ENCODE measurements around the gene PIK3C2G. TPM values are rescaled to one million over a fixed set of nuclear protein-coding genes. Genes with fewer than 3 reads are reported as not detected.

Gene PIK3C2G
- total RNA-seq, 1 experiment from 2014 or later = not detected

DNA sequence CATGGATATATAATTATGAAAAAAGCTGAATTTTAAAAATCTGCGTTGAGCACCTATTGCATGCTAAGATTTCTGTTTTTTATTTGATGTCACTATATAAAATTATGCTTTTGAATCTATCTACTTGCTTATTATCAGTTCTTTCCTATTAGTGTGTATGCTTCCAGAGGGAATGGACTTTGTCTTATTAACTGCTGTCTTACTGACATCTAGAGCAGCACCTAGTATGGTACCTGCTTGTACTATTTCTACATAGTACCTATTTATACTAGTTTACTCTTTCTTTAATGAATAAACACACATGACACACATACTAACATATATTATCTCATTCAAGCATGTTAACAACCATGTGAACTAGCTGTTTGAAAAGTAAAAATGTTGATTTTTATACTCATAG is 38.6 kb upstream of the PIK3C2G start:
- Mint-ChIP-seq H3K27ac (no peak overlapping the region), H3K4me3 (no peak overlapping the region), H3K4me1 (peaks cover 5% of the 10 kb centered on the region in 2 experiments), H3K36me3 (ENCODE audit: insufficient read depth in 1 of 3, low read depth in 3 of 3) (no peaks in the 10 kb centered on the region), H3K27me3 (ENCODE audit: low read depth) (no peaks in the 10 kb centered on the region), H3K9me3 (no peaks in the 10 kb centered on the region; a peak in 1 of 5 replicates)
- H2BK120ac ChIP-seq (ENCODE audit: low read depth, low read length, poor library complexity, severe bottlenecking) = no peak overlapping the region
- H3K79me2 ChIP-seq (ENCODE audit: insufficient read depth, low read length) = no peaks in the 10 kb centered on the region
- no peak overlapping the region for H3K4me2 ChIP-seq (ENCODE audit: insufficient read depth, insufficient read length, low read length)
- no peak overlapping the region for H2AK5ac ChIP-seq (ENCODE audit: insufficient read length, low read length)
- H3K9me3 ChIP-seq (ENCODE audit: control insufficient read depth, low read depth, low read length) = no peaks in the 10 kb centered on the region
- H3K79me1 ChIP-seq (ENCODE audit: insufficient read depth, low read depth, low read length, poor library complexity, severe bottlenecking) = no peaks in the 10 kb centered on the region
- no peak overlapping the region for H4K5ac ChIP-seq (ENCODE audit: insufficient read length, low read depth, low read length)
- H3K56ac ChIP-seq (ENCODE audit: insufficient read length, low read depth, low read length) = no peak overlapping the region
- H3K4ac ChIP-seq (ENCODE audit: low read depth, low read length) = no peak overlapping the region
- no peak overlapping the region for H2BK20ac ChIP-seq (ENCODE audit: low read depth, low read length, poor library complexity, severe bottlenecking)
- H3T11ph ChIP-seq (ENCODE audit: low read length) = no peak overlapping the region
- H2BK12ac ChIP-seq (ENCODE audit: insufficient read length, low read depth, low read length) = no peak overlapping the region
- H3K18ac ChIP-seq (ENCODE audit: insufficient read length, low read depth, low read length) = no peak overlapping the region
- H3K14ac ChIP-seq (ENCODE audit: insufficient read depth, low read length) = no peak overlapping the region
- no peak overlapping the region for H2BK15ac ChIP-seq (ENCODE audit: low read depth, low read length)
- H3K23ac ChIP-seq (ENCODE audit: insufficient read length, low read depth, low read length) = no peak overlapping the region
- H4K20me1 ChIP-seq (ENCODE audit: control insufficient read depth, insufficient read depth, insufficient read length) = no peaks in the 10 kb centered on the region
- H4K91ac ChIP-seq (ENCODE audit: insufficient read length, low read depth, low read length) = no peak overlapping the region
- no peak overlapping the region for H2AFZ ChIP-seq (ENCODE audit: low read length)
- TF ChIP-seq, protein P1, sequence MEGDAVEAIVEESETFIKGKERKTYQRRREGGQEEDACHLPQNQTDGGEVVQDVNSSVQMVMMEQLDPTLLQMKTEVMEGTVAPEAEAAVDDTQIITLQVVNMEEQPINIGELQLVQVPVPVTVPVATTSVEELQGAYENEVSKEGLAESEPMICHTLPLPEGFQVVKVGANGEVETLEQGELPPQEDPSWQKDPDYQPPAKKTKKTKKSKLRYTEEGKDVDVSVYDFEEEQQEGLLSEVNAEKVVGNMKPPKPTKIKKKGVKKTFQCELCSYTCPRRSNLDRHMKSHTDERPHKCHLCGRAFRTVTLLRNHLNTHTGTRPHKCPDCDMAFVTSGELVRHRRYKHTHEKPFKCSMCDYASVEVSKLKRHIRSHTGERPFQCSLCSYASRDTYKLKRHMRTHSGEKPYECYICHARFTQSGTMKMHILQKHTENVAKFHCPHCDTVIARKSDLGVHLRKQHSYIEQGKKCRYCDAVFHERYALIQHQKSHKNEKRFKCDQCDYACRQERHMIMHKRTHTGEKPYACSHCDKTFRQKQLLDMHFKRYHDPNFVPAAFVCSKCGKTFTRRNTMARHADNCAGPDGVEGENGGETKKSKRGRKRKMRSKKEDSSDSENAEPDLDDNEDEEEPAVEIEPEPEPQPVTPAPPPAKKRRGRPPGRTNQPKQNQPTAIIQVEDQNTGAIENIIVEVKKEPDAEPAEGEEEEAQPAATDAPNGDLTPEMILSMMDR (conservative IDR thresholded peaks at IDR 0.05) = no peak
- DNase-seq = no peak
- WGBS (ENCODE audit: extremely low coverage, insufficient read length, low lambda C conversion rate) = no CpG with 5 or more reads among the region's 1 CpG
- H3K9ac ChIP-seq (ENCODE audit: extremely low read depth, insufficient read length, low read length) = no peak overlapping the region
- no peak overlapping the region for H4K8ac ChIP-seq (replicated peaks; ENCODE audit: insufficient read length, low read depth, low read length)
- no peaks in the 10 kb centered on the region for H3K23me2 ChIP-seq (ENCODE audit: insufficient read length, low read depth, low read length, poor library complexity, severe bottlenecking)
- no peaks in the 10 kb centered on the region for H3K27me3 ChIP-seq (ENCODE audit: insufficient read depth, low read length)
- H2BK5ac ChIP-seq (ENCODE audit: insufficient read length, low read length) = no peak overlapping the region
- no peak overlapping the region for H3K27ac ChIP-seq (ENCODE audit: insufficient read length, low read depth, low read length)
- H3K4me1 ChIP-seq (ENCODE audit: insufficient read depth, low read length) = no peaks in the 10 kb centered on the region
